MM.1S (cell line): ENCODE data around the gene LRIF1.

ENCODE experiments used
- CTCF ChIP-seq: fragments of 300-600 bp; sonication (generic); IDR thresholded peaks from 2 replicates; pipeline ENCODE4 v1.5.1; 2016; ENCODE audit warnings: antibody characterized with exemption, low read length, mixed read lengths
- EZH2 ChIP-seq: fragments of 300-600 bp; sonication (generic); optimal IDR thresholded peaks from 2 replicates; pipeline ENCODE3; 2017; ENCODE audit warnings: low read depth, mild to moderate bottlenecking, antibody characterized with exemption, low read length, mixed read lengths
- EZH2phosphoT487 ChIP-seq: fragments of 300-600 bp; sonication (generic); IDR thresholded peaks from 2 replicates; pipeline ENCODE4 v1.6.1; 2018; ENCODE audit warnings: antibody characterized with exemption, low read length

- TF ChIP-seq CTCF (no peak), EZH2phosphoT487 (no peak), EZH2 (no peak)
Observed at GRCh38 chr1:110918016-110918415, 45.7 kb downstream of the LRIF1 start.
